ENCODE results near the gene SLC2A3.
"Not testable (repeated sequence)": the region's sequence is repeated elsewhere in the genome, so short reads cannot be mapped to it uniquely, and the experiment has no call there.

Gene SLC2A3

GRCh38 chr12:7906303-7906702, 29.7 kb downstream of the SLC2A3 start:
- not testable (repeated sequence) for H3K27me3 ChIP-seq (replicated peaks; ENCODE audit: control insufficient read depth, insufficient read depth, low read length); H3K9ac ChIP-seq (ENCODE audit: low read length); DNase-seq (ENCODE audit: low read depth); H3K36me3 ChIP-seq (ENCODE audit: control insufficient read depth, insufficient read depth, low read length, severe bottlenecking); H3K4me1 ChIP-seq (ENCODE audit: control insufficient read depth, insufficient read depth, low read length); H3K9me3 ChIP-seq (ENCODE audit: control insufficient read depth, low read length); H3K4me3 ChIP-seq (ENCODE audit: low read length)

- not testable (repeated sequence) for H3K36me3 ChIP-seq (ENCODE audit: control insufficient read depth, insufficient read depth, low read length, severe bottlenecking); H3K9me3 ChIP-seq (ENCODE audit: control insufficient read depth, low read length); H3K4me1 ChIP-seq (ENCODE audit: control insufficient read depth, insufficient read depth, low read length); H3K27me3 ChIP-seq (replicated peaks; ENCODE audit: control insufficient read depth, insufficient read depth, low read length); H3K9ac ChIP-seq (ENCODE audit: low read length); H3K4me3 ChIP-seq (ENCODE audit: low read length); DNase-seq (ENCODE audit: low read depth)
Observed at GRCh38 chr12:7905600-7906125, 30.3 kb downstream of the SLC2A3 start.

GRCh38 chr12:7905071-7905470, 30.9 kb downstream of the SLC2A3 start:
- Histone ChIP-seq H3K9me3 (ENCODE audit: control insufficient read depth, low read length) (no peaks in the 10 kb centered on the region), H3K4me1 (ENCODE audit: control insufficient read depth, insufficient read depth, low read length) (peaks cover 5% of the 10 kb centered on the region), H3K36me3 (ENCODE audit: control insufficient read depth, insufficient read depth, low read length, severe bottlenecking) (no peaks in the 10 kb centered on the region), H3K27me3 (replicated peaks; ENCODE audit: control insufficient read depth, insufficient read depth, low read length) (no peaks in the 10 kb centered on the region), H3K9ac (ENCODE audit: low read length) (no peak overlapping the region), H3K4me3 (ENCODE audit: low read length) (no peak overlapping the region)
- no peak for DNase-seq (ENCODE audit: low read depth)

- not testable (repeated sequence) for H3K36me3 ChIP-seq (ENCODE audit: control insufficient read depth, insufficient read depth, low read length, severe bottlenecking); DNase-seq (ENCODE audit: low read depth); H3K27me3 ChIP-seq (replicated peaks; ENCODE audit: control insufficient read depth, insufficient read depth, low read length); H3K4me3 ChIP-seq (ENCODE audit: low read length); H3K9me3 ChIP-seq (ENCODE audit: control insufficient read depth, low read length); H3K4me1 ChIP-seq (ENCODE audit: control insufficient read depth, insufficient read depth, low read length); H3K9ac ChIP-seq (ENCODE audit: low read length)
Observed at GRCh38 chr12:7902416-7902815, 33.6 kb downstream of the SLC2A3 start.

- no peaks in the 10 kb centered on the region for H3K27me3 ChIP-seq (replicated peaks; ENCODE audit: control insufficient read depth, insufficient read depth, low read length)
- no peaks in the 10 kb centered on the region for H3K9me3 ChIP-seq (ENCODE audit: control insufficient read depth, low read length)
- H3K4me3 ChIP-seq (ENCODE audit: low read length): peak overlapping the region; percentile 23
- peaks cover 10% of the 10 kb centered on the region for H3K4me1 ChIP-seq (ENCODE audit: control insufficient read depth, insufficient read depth, low read length)
- no peak overlapping the region for H3K9ac ChIP-seq (ENCODE audit: low read length)
- no peaks in the 10 kb centered on the region for H3K36me3 ChIP-seq (ENCODE audit: control insufficient read depth, insufficient read depth, low read length, severe bottlenecking)
- DNase-seq (ENCODE audit: low read depth): no peak
Observed at GRCh38 chr12:7899755-7900154, 36.2 kb downstream of the SLC2A3 start.

- not testable (repeated sequence) for H3K4me1 ChIP-seq (ENCODE audit: control insufficient read depth, insufficient read depth, low read length); H3K9me3 ChIP-seq (ENCODE audit: control insufficient read depth, low read length); H3K4me3 ChIP-seq (ENCODE audit: low read length); H3K36me3 ChIP-seq (ENCODE audit: control insufficient read depth, insufficient read depth, low read length, severe bottlenecking); H3K27me3 ChIP-seq (replicated peaks; ENCODE audit: control insufficient read depth, insufficient read depth, low read length); DNase-seq (ENCODE audit: low read depth); H3K9ac ChIP-seq (ENCODE audit: low read length)
Observed at GRCh38 chr12:7896726-7897125, 39.3 kb downstream of the SLC2A3 start.

GRCh38 chr12:7892186-7892980, 43.6 kb downstream of the SLC2A3 start:
- H3K9me3 ChIP-seq (ENCODE audit: control insufficient read depth, low read length): no peaks in the 10 kb centered on the region
- no peaks in the 10 kb centered on the region for H3K36me3 ChIP-seq (ENCODE audit: control insufficient read depth, insufficient read depth, low read length, severe bottlenecking)
- DNase-seq (ENCODE audit: low read depth): no peak
- peaks cover 7% of the 10 kb centered on the region for H3K4me1 ChIP-seq (ENCODE audit: control insufficient read depth, insufficient read depth, low read length)
- H3K9ac ChIP-seq (ENCODE audit: low read length): no peak overlapping the region
- H3K4me3 ChIP-seq (ENCODE audit: low read length): no peak overlapping the region
- H3K27me3 ChIP-seq (replicated peaks; ENCODE audit: control insufficient read depth, insufficient read depth, low read length): no peaks in the 10 kb centered on the region

- Histone ChIP-seq H3K4me3 (ENCODE audit: low read length) (no peak overlapping the region), H3K27me3 (replicated peaks; ENCODE audit: control insufficient read depth, insufficient read depth, low read length) (no peaks in the 10 kb centered on the region), H3K4me1 (ENCODE audit: control insufficient read depth, insufficient read depth, low read length) (no peaks in the 10 kb centered on the region), H3K9me3 (ENCODE audit: control insufficient read depth, low read length) (no peaks in the 10 kb centered on the region), H3K9ac (ENCODE audit: low read length) (no peak overlapping the region), H3K36me3 (ENCODE audit: control insufficient read depth, insufficient read depth, low read length, severe bottlenecking) (no peaks in the 10 kb centered on the region)
- no peak for DNase-seq (ENCODE audit: low read depth)
Observed at GRCh38 chr12:7884689-7885088, 51.3 kb downstream of the SLC2A3 start.

GRCh38 chr12:7881736-7882120, 54.3 kb downstream of the SLC2A3 start:
- not testable (repeated sequence) for H3K36me3 ChIP-seq (ENCODE audit: control insufficient read depth, insufficient read depth, low read length, severe bottlenecking); H3K9me3 ChIP-seq (ENCODE audit: control insufficient read depth, low read length); DNase-seq (ENCODE audit: low read depth); H3K27me3 ChIP-seq (replicated peaks; ENCODE audit: control insufficient read depth, insufficient read depth, low read length); H3K9ac ChIP-seq (ENCODE audit: low read length); H3K4me1 ChIP-seq (ENCODE audit: control insufficient read depth, insufficient read depth, low read length); H3K4me3 ChIP-seq (ENCODE audit: low read length)

- not testable (repeated sequence) for H3K4me3 ChIP-seq (ENCODE audit: low read length); DNase-seq (ENCODE audit: low read depth); H3K27me3 ChIP-seq (replicated peaks; ENCODE audit: control insufficient read depth, insufficient read depth, low read length); H3K9me3 ChIP-seq (ENCODE audit: control insufficient read depth, low read length); H3K4me1 ChIP-seq (ENCODE audit: control insufficient read depth, insufficient read depth, low read length); H3K9ac ChIP-seq (ENCODE audit: low read length); H3K36me3 ChIP-seq (ENCODE audit: control insufficient read depth, insufficient read depth, low read length, severe bottlenecking)
Observed at GRCh38 chr12:7880952-7881735, 54.8 kb downstream of the SLC2A3 start.

GRCh38 chr12:7879246-7879645, 56.7 kb downstream of the SLC2A3 start:
- Histone ChIP-seq H3K9me3 (ENCODE audit: control insufficient read depth, low read length) (no peaks in the 10 kb centered on the region), H3K9ac (ENCODE audit: low read length) (no peak overlapping the region), H3K4me1 (ENCODE audit: control insufficient read depth, insufficient read depth, low read length) (no peaks in the 10 kb centered on the region), H3K27me3 (replicated peaks; ENCODE audit: control insufficient read depth, insufficient read depth, low read length) (no peaks in the 10 kb centered on the region), H3K36me3 (ENCODE audit: control insufficient read depth, insufficient read depth, low read length, severe bottlenecking) (no peaks in the 10 kb centered on the region), H3K4me3 (ENCODE audit: low read length) (no peak overlapping the region)
- no peak for DNase-seq (ENCODE audit: low read depth)

Data from adipocyte (in vitro differentiated cells).